Osteocyte (in vitro differentiated cells): Measurements from ENCODE around the gene LMAN2. TPM values are rescaled to one million over a fixed set of nuclear protein-coding genes. Genes with fewer than 3 reads are reported as not detected.

ENCODE experiments used
- DNase-seq: peaks from one replicate; pipeline ENCODE4 v3.0.0; 2021; ENCODE audit warnings: mixed read lengths; ENCODE audit not compliant: unreplicated experiment; ENCODE audit errors: extremely low spot score
- H3K27ac Mint-ChIP-seq: one replicate; pipeline ENCODE4 v1.8.0; 2021; ENCODE audit warnings: mild to moderate bottlenecking, mixed read lengths; ENCODE audit not compliant: unreplicated experiment
- H3K27me3 Mint-ChIP-seq: one replicate; pipeline ENCODE4 v1.8.0; 2021; ENCODE audit warnings: mixed read lengths; ENCODE audit not compliant: unreplicated experiment
- H3K36me3 Mint-ChIP-seq: one replicate; pipeline ENCODE4 v1.8.0; 2021; ENCODE audit warnings: mixed read lengths; ENCODE audit not compliant: unreplicated experiment
- H3K4me1 Mint-ChIP-seq: one replicate; pipeline ENCODE4 v1.8.0; 2021; ENCODE audit warnings: mixed read lengths; ENCODE audit not compliant: unreplicated experiment
- H3K4me3 Mint-ChIP-seq: one replicate; pipeline ENCODE4 v1.8.0; 2021; ENCODE audit warnings: mild to moderate bottlenecking, moderate library complexity, mixed read lengths; ENCODE audit not compliant: unreplicated experiment
- H3K9me3 Mint-ChIP-seq: one replicate; pipeline ENCODE4 v1.8.0; 2021; ENCODE audit warnings: mixed read lengths; ENCODE audit not compliant: unreplicated experiment
- total RNA-seq: library from RNA; stranded (reverse); gene quantifications from 2 replicates; pipeline ENCODE4 v1.2.1, GENCODE V29; 2021
- TF ChIP-seq, protein P1 (sequence below): fragments of 200-600 bp; sonication (generic); IDR thresholded peaks from 2 replicates; pipeline ENCODE4 v1.5.0; 2021; ENCODE audit warnings: antibody characterized with exemption, mild to moderate bottlenecking, moderate library complexity

LMAN2 gene
- total RNA-seq, 1 donor from 2014 or later: 102 TPM

DNA sequence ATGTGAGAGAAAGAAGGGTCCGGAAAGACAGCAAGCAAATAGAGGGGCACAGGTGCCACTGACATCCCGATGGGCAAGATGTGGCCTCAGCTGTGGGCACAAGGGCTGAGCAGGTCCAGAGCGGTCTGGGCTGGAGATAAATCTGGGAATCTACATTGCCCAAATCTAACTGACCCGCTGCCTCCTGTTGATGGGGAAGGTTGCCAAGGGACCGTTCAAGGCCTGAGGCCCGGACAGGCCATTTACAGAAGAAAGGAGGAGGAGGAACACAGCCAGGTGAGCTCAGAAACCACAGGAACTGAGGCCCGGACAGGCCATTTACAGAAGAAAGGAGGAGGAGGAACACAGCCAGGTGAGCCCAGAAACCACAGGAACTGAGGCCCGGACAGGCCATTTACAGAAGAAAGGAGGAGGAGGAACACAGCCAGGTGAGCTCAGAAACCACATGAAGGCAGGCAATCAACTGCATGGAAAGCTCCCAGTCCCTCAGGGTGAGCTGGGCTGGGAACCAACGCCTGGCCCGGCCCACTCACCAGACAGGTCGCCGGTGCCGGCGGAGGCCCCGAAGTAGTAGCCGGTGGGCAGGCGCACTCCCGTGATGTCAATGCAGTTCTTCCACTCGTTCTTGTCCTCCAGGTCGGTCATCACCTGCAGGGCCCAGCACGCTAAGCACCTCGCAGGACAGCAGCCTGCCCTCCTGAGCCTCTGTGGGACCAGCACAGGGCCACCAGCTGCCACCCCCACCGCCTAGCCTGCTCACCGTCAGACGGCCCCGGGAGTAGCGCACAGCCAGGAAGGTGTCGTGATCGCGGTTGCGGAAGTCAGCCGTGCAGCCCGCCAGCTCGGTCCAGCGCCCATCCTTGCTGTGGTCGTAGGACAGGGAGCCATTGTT, 14.6 kb downstream of the LMAN2 start:
- Mint-ChIP-seq H3K4me3 (no peak overlapping the region), H3K27ac (no peak overlapping the region), H3K4me1 (no peaks in the 10 kb centered on the region), H3K27me3 (no peaks in the 10 kb centered on the region), H3K9me3 (no peaks in the 10 kb centered on the region), H3K36me3 (peaks cover 42% of the 10 kb centered on the region)
- TF ChIP-seq, protein P1, sequence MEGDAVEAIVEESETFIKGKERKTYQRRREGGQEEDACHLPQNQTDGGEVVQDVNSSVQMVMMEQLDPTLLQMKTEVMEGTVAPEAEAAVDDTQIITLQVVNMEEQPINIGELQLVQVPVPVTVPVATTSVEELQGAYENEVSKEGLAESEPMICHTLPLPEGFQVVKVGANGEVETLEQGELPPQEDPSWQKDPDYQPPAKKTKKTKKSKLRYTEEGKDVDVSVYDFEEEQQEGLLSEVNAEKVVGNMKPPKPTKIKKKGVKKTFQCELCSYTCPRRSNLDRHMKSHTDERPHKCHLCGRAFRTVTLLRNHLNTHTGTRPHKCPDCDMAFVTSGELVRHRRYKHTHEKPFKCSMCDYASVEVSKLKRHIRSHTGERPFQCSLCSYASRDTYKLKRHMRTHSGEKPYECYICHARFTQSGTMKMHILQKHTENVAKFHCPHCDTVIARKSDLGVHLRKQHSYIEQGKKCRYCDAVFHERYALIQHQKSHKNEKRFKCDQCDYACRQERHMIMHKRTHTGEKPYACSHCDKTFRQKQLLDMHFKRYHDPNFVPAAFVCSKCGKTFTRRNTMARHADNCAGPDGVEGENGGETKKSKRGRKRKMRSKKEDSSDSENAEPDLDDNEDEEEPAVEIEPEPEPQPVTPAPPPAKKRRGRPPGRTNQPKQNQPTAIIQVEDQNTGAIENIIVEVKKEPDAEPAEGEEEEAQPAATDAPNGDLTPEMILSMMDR: no peak
- DNase-seq: no peak

DNA sequence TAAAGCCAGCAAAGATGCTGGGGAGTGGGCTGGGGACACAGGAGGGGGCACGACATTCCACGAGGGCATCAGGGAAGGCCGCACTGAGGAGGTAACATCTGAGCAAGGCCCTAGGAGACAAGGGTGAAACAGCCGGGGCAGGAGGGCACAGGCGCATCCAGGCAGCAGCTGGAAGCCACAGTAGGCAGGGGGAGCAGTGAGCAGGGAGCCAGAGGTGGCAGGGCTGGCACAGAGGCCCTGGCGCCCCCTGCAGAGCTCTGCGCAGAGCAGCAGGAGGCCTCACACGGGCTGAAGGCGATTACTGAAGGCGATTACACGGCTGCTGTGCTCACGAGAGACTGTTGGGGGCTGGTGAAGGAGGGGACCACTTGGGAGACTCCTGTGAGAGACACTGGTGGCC, 15.4 kb downstream of the LMAN2 start:
- Mint-ChIP-seq H3K4me3 (no peak overlapping the region), H3K27me3 (no peaks in the 10 kb centered on the region), H3K9me3 (no peaks in the 10 kb centered on the region), H3K27ac (no peak overlapping the region), H3K36me3 (peaks cover 38% of the 10 kb centered on the region), H3K4me1 (no peaks in the 10 kb centered on the region)
- no peak for DNase-seq
- TF ChIP-seq, protein P1: peak; percentile 17

DNA sequence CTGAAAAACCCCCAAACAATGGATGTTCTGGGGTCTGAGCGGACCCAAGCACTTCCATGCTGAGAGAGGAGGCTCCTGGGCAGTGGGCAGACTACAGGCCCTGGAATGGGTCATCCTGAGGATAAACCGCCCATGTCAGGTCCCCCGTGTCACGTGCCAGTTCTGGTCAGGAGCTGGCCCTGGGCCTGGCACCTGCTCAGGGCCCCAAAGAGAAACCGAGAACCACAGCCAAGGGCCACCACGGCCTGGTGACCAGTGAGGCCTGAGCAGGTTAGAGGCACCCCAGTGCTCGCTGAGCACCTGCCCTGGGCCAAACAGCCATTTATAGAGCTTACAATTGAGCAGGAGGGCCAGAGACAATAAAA, 15.8 kb downstream of the LMAN2 start:
- Mint-ChIP-seq H3K27ac (no peak overlapping the region), H3K36me3 (peaks cover 40% of the 10 kb centered on the region), H3K9me3 (no peaks in the 10 kb centered on the region), H3K27me3 (no peaks in the 10 kb centered on the region), H3K4me1 (no peaks in the 10 kb centered on the region), H3K4me3 (no peak overlapping the region)
- DNase-seq: no peak
- TF ChIP-seq, protein P1: no peak

DNA sequence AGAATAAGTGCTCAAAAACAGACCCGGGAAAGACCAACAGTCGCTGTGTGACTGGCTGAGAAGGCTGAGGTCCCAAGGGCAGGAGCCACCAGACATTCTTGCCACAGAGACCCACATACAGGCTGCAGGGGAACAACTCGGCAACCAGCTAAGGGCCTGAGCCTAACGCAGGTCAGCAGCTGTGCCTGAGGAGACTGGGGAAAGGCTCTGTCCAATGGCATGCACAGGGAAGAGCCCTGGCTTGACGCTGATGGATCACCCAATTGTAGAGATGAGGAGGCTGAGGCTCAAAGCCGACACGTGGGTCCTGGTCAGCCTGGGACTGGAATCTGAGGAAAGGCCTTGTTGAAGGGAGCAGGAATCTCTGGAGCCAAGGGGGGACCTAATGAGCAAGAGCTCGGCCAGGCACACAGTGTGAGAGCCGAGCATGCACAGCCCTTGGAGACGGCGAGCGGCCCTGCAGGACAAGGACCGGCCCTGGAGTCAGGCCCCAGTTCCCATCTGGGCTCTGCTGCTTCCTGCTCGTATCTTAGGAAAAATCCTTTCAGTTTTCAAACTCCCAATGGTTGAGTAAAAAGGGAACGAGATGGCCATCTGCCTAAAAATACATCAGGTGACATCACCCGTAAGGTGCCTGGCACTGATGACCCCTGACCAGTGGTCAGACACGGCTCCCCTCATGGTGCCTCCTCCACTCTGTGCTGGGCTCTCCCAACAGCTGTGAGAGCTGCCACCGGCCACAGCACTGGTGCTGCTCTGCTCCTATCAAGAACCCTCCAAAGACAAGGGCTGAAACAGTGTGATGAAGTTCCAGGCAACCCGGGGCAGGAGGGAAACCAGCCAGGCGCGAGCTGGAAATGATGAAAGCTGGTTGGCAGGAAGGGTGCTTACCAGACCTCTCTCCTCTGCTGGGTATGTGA, 16.4 kb downstream of the LMAN2 start:
- TF ChIP-seq, protein P1: no peak
- Mint-ChIP-seq H3K36me3 (peaks cover 47% of the 10 kb centered on the region), H3K4me3 (no peak overlapping the region), H3K9me3 (no peaks in the 10 kb centered on the region), H3K27ac (no peak overlapping the region), H3K4me1 (no peaks in the 10 kb centered on the region), H3K27me3 (no peaks in the 10 kb centered on the region)
- DNase-seq: no peak

DNA sequence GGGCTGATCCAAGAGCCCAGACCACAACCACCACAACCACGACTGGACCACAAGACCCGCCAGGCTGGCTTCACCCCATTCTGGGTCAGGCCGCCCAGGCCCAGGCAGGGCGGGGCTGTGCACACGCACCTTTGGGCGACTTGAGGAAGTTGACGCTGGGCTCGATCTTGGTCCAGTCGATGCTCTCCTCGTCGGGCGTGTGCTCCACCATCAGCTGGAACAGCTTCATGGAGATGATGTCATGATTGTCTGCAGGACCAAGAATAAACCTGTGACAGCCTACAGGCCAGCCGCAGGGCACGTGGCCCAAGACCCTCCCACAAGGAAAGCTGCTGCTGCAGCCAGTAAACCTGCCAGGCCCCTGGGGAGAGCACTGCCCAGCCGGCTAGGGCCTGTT, 17.3 kb downstream of the LMAN2 start:
- TF ChIP-seq, protein P1: no peak
- no peak for DNase-seq
- Mint-ChIP-seq H3K36me3 (peaks cover 47% of the 10 kb centered on the region), H3K27me3 (no peaks in the 10 kb centered on the region), H3K9me3 (no peaks in the 10 kb centered on the region), H3K4me3 (no peak overlapping the region), H3K27ac (no peak overlapping the region), H3K4me1 (no peaks in the 10 kb centered on the region)
